HEK293 (cell line): ENCODE results near the gene RNPS1.

Experiments used
- CTCF ChIA-PET: fragments of 350-600 bp; formaldehyde crosslinking; extraction: SDS; loops from one replicate; lab custom pipeline; 2021; ENCODE audit warnings: antibody characterized with exemption; lab: Yijun Ruan, JAX
- POLR2A ChIA-PET: fragments of 300-600 bp; formaldehyde crosslinking; extraction: SDS; loops from one replicate; lab custom pipeline; 2020; ENCODE audit warnings: antibody characterized with exemption, inconsistent platforms; lab: Yijun Ruan, JAX
- H3K27ac ChIP-seq: fragments of 200-500 bp; sonication (Bioruptor generic); 2 replicates; pipeline ENCODE4 v1.5.1; 2014; ENCODE audit warnings: low read depth, low read length, control low read depth, inconsistent platforms; ENCODE audit errors: extremely low read depth
- H3K36me3 ChIP-seq, 2 experiments: fragments of 200-500 bp in 1 of 2; sonication (Bioruptor generic) in 1 of 2; 1 replicate in 1 of 2; 2 replicates in 1 of 2; pipeline ENCODE4 v1.5.1; 2014 to 2017; ENCODE audit warnings: inconsistent platforms in 2 of 2, low read length in 2 of 2; ENCODE audit not compliant: control insufficient read depth in 2 of 2, insufficient read depth in 1 of 2
- H3K4me1 ChIP-seq: fragments of 200-500 bp; sonication (Bioruptor generic); 2 replicates; pipeline ENCODE4 v1.5.1; 2014; ENCODE audit warnings: mild to moderate bottlenecking, low read length, inconsistent platforms; ENCODE audit not compliant: control insufficient read depth, insufficient read depth
- H3K4me3 ChIP-seq: 2 replicates; pipeline ENCODE4 v1.5.1; 2011; ENCODE audit warnings: low read depth, mild to moderate bottlenecking, control low read depth, low read length, moderate library complexity
- H3K9me3 ChIP-seq: fragments of 200-500 bp; sonication (Bioruptor generic); 2 replicates; pipeline ENCODE4 v1.5.1; 2014; ENCODE audit warnings: low read depth, low read length, inconsistent platforms; ENCODE audit not compliant: control insufficient read depth, insufficient read depth
- EGR2 ChIP-seq: fragments of 450-650 bp; formaldehyde crosslinking; IDR thresholded peaks from 2 replicates; pipeline ENCODE4 v1.5.1; 2016; ENCODE audit warnings: low read depth, missing biosample characterization, missing genetic modification characterization
- HOXC10 ChIP-seq: sonication (generic); formaldehyde crosslinking; IDR thresholded peaks from 2 replicates; pipeline ENCODE4 v1.8.1; 2023; ENCODE audit warnings: mild to moderate bottlenecking, missing genetic modification reagents
- IKZF3 ChIP-seq: fragments of 450-650 bp; IDR thresholded peaks from 2 replicates; pipeline ENCODE4 v1.5.0; 2018; ENCODE audit warnings: missing biosample characterization, mild to moderate bottlenecking, missing genetic modification characterization, moderate library complexity
- MEIS1 ChIP-seq: sonication (generic); formaldehyde crosslinking; IDR thresholded peaks from 2 replicates; pipeline ENCODE4 v1.8.1; 2022; ENCODE audit warnings: missing genetic modification reagents, mild to moderate bottlenecking, borderline replicate concordance
- ZBTB20 ChIP-seq: fragments of 450-650 bp; formaldehyde crosslinking; IDR thresholded peaks from 2 replicates; pipeline ENCODE4 v1.5.1; 2016; ENCODE audit warnings: missing biosample characterization, missing genetic modification characterization
- ZBTB21 ChIP-seq: fragments of 450-650 bp; formaldehyde crosslinking; IDR thresholded peaks from 2 replicates; pipeline ENCODE4 v1.5.1; 2017; ENCODE audit warnings: missing biosample characterization, missing genetic modification characterization
- ZBTB44 ChIP-seq: fragments of 450-650 bp; IDR thresholded peaks from 2 replicates; pipeline ENCODE4 v1.5.1; 2018; ENCODE audit warnings: missing biosample characterization, mild to moderate bottlenecking, missing genetic modification characterization
- ZFP3 ChIP-seq: fragments of 450-650 bp; formaldehyde crosslinking; IDR thresholded peaks from 2 replicates; pipeline ENCODE4 v1.5.1; 2016; ENCODE audit warnings: low read depth, missing biosample characterization, missing genetic modification characterization
- ZIC2 ChIP-seq: fragments of 450-650 bp; formaldehyde crosslinking; IDR thresholded peaks from 2 replicates; pipeline ENCODE4 v1.5.1; 2016; ENCODE audit warnings: missing biosample characterization, missing genetic modification characterization
- ZNF121 ChIP-seq: fragments of 450-650 bp; formaldehyde crosslinking; IDR thresholded peaks from 2 replicates; pipeline ENCODE4 v1.5.1; 2016; ENCODE audit warnings: missing biosample characterization, missing genetic modification characterization
- ZNF146 ChIP-seq: fragments of 450-650 bp; formaldehyde crosslinking; IDR thresholded peaks from 2 replicates; pipeline ENCODE4 v1.5.1; 2016; ENCODE audit warnings: missing biosample characterization, missing genetic modification characterization
- ZNF155 ChIP-seq: fragments of 450-650 bp; formaldehyde crosslinking; IDR thresholded peaks from 2 replicates; pipeline ENCODE4 v1.5.1; 2016; ENCODE audit warnings: missing biosample characterization, missing genetic modification characterization
- ZNF16 ChIP-seq: fragments of 450-650 bp; formaldehyde crosslinking; IDR thresholded peaks from 2 replicates; pipeline ENCODE4 v1.5.1; 2016; ENCODE audit warnings: low read depth, missing biosample characterization, missing genetic modification characterization
- ZNF280D ChIP-seq: fragments of 450-650 bp; formaldehyde crosslinking; IDR thresholded peaks from 2 replicates; pipeline ENCODE4 v1.5.1; 2016; ENCODE audit warnings: missing biosample characterization, missing genetic modification characterization
- ZNF302 ChIP-seq: fragments of 450-650 bp; formaldehyde crosslinking; IDR thresholded peaks from 2 replicates; pipeline ENCODE4 v1.5.1; 2016; ENCODE audit warnings: missing biosample characterization, missing genetic modification characterization, low read depth
- ZNF335 ChIP-seq: fragments of 450-650 bp; formaldehyde crosslinking; conservative IDR thresholded peaks from 2 replicates; pipeline ENCODE4 v1.5.1; 2016; ENCODE audit warnings: missing biosample characterization, missing genetic modification characterization
- ZNF37A ChIP-seq: fragments of 450-650 bp; IDR thresholded peaks from 2 replicates; pipeline ENCODE4 v1.5.1; 2018; ENCODE audit warnings: missing biosample characterization, missing genetic modification characterization
- ZNF394 ChIP-seq: fragments of 450-650 bp; formaldehyde crosslinking; IDR thresholded peaks from 2 replicates; pipeline ENCODE4 v1.5.1; 2016; ENCODE audit warnings: missing biosample characterization, missing genetic modification characterization, mild to moderate bottlenecking, moderate library complexity, borderline replicate concordance
- ZNF449 ChIP-seq: fragments of 450-650 bp; formaldehyde crosslinking; IDR thresholded peaks from 2 replicates; pipeline ENCODE4 v1.5.1; 2017; ENCODE audit warnings: missing biosample characterization, mild to moderate bottlenecking, missing genetic modification characterization, moderate library complexity
- ZNF473 ChIP-seq: fragments of 450-650 bp; formaldehyde crosslinking; IDR thresholded peaks from 2 replicates; pipeline ENCODE4 v1.5.1; 2017; ENCODE audit warnings: missing biosample characterization, missing genetic modification characterization
- ZNF768 ChIP-seq: fragments of 450-650 bp; formaldehyde crosslinking; IDR thresholded peaks from 2 replicates; pipeline ENCODE4 v1.5.1; 2018; ENCODE audit warnings: missing biosample characterization, mild to moderate bottlenecking, missing genetic modification characterization
- ZNF837 ChIP-seq: fragments of 450-650 bp; formaldehyde crosslinking; IDR thresholded peaks from 2 replicates; pipeline ENCODE4 v1.5.1; 2016; ENCODE audit warnings: missing biosample characterization, missing genetic modification characterization
- ZNF843 ChIP-seq: fragments of 450-650 bp; formaldehyde crosslinking; IDR thresholded peaks from 2 replicates; pipeline ENCODE4 v1.5.1; 2016; ENCODE audit warnings: missing biosample characterization, missing genetic modification characterization
- TF ChIP-seq, protein P1 (sequence below): fragments of 450-650 bp; formaldehyde crosslinking; IDR thresholded peaks from 2 replicates; pipeline ENCODE4 v1.5.1; 2016; ENCODE audit warnings: missing biosample characterization, missing genetic modification characterization
- TF ChIP-seq, protein P2 (sequence below): fragments of 450-650 bp; formaldehyde crosslinking; IDR thresholded peaks from 2 replicates; pipeline ENCODE4 v1.5.1; 2017; ENCODE audit warnings: missing biosample characterization, missing genetic modification characterization

Gene RNPS1

GRCh38 chr16:2212362-2213324 lies 55.3 kb downstream of the RNPS1 start:
- Histone ChIP-seq H3K36me3 (peaks cover 0 to 45% of the 10 kb centered on the region in 2 experiments; a peak in 1 of 3 replicates), H3K27ac (peak overlapping the region; percentile 94; the same call in 1 of the 2 replicates), H3K4me1 (0 out of 2 replicates have a peak, but pooled peaks cover 2% of the 10 kb centered on the region), H3K9me3 (no peaks in the 10 kb centered on the region), H3K4me3 (peak overlapping the region; percentile 78)
- ChIA-PET POLR2A (interaction anchor here (0.8 to 1.8 kb wide), 2 partner anchors 9 to 57 kb away, joined by 3 to 4 read pairs; partner anchors contain the start of gene TRAF7), CTCF (no interaction called here)
- no peak for TF ChIP-seq ZNF37A (tag by site-specific recombination)
- TF ChIP-seq ZNF837 (tag by site-specific recombination) = no peak
- TF ChIP-seq, protein P1, sequence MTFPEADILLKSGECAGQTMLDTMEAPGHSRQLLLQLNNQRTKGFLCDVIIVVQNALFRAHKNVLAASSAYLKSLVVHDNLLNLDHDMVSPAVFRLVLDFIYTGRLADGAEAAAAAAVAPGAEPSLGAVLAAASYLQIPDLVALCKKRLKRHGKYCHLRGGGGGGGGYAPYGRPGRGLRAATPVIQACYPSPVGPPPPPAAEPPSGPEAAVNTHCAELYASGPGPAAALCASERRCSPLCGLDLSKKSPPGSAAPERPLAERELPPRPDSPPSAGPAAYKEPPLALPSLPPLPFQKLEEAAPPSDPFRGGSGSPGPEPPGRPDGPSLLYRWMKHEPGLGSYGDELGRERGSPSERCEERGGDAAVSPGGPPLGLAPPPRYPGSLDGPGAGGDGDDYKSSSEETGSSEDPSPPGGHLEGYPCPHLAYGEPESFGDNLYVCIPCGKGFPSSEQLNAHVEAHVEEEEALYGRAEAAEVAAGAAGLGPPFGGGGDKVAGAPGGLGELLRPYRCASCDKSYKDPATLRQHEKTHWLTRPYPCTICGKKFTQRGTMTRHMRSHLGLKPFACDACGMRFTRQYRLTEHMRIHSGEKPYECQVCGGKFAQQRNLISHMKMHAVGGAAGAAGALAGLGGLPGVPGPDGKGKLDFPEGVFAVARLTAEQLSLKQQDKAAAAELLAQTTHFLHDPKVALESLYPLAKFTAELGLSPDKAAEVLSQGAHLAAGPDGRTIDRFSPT (tag by site-specific recombination) = 0 out of 2 replicates have a peak, but pooled peaks have one; percentile 24
- no peak for TF ChIP-seq ZNF146 (tag by site-specific recombination)
- TF ChIP-seq ZNF335 (tag by site-specific recombination) = peak; percentile 78
- 0 out of 2 replicates have a peak, but pooled peaks have one; percentile 27 for TF ChIP-seq ZNF768 (tag by site-specific recombination)
- no peak for TF ChIP-seq ZNF473 (tag by site-specific recombination)
- 0 out of 2 replicates have a peak, but pooled peaks have one; percentile 7 for TF ChIP-seq ZBTB44
- TF ChIP-seq ZNF843 = no peak
- no peak for TF ChIP-seq ZFP3
- TF ChIP-seq IKZF3 (tag by site-specific recombination) = 0 out of 2 replicates have a peak, but pooled peaks have one; percentile 20
- TF ChIP-seq ZBTB21 (tag by site-specific recombination) = no peak
- TF ChIP-seq EGR2 (tag by site-specific recombination) = peak; percentile 46; the same call in 1 of the 2 replicates
- TF ChIP-seq MEIS1 = no peak
- no peak for TF ChIP-seq ZNF302 (tag by site-specific recombination)
- no peak for TF ChIP-seq ZIC2
- TF ChIP-seq ZNF449 (tag by site-specific recombination) = no peak
- TF ChIP-seq ZNF394 (tag by site-specific recombination) = 0 out of 2 replicates have a peak, but pooled peaks have one; percentile 3
- no peak for TF ChIP-seq ZNF155 (tag by site-specific recombination)
- TF ChIP-seq ZNF280D (tag by site-specific recombination) = no peak
- no peak for TF ChIP-seq ZNF121 (tag by site-specific recombination)
- 0 out of 2 replicates have a peak, but pooled peaks have one; percentile 13 for TF ChIP-seq ZBTB20 (tag by site-specific recombination)
- TF ChIP-seq, protein P2, sequence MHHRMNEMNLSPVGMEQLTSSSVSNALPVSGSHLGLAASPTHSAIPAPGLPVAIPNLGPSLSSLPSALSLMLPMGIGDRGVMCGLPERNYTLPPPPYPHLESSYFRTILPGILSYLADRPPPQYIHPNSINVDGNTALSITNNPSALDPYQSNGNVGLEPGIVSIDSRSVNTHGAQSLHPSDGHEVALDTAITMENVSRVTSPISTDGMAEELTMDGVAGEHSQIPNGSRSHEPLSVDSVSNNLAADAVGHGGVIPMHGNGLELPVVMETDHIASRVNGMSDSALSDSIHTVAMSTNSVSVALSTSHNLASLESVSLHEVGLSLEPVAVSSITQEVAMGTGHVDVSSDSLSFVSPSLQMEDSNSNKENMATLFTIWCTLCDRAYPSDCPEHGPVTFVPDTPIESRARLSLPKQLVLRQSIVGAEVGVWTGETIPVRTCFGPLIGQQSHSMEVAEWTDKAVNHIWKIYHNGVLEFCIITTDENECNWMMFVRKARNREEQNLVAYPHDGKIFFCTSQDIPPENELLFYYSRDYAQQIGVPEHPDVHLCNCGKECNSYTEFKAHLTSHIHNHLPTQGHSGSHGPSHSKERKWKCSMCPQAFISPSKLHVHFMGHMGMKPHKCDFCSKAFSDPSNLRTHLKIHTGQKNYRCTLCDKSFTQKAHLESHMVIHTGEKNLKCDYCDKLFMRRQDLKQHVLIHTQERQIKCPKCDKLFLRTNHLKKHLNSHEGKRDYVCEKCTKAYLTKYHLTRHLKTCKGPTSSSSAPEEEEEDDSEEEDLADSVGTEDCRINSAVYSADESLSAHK (tag by site-specific recombination) = no peak
- no peak for TF ChIP-seq HOXC10 (CRISPR knock-in tag)
- no peak for TF ChIP-seq ZNF16 (tag by site-specific recombination)
